ENCODE measurements around the gene PRCP. TPM values are rescaled to one million over a fixed set of nuclear protein-coding genes. Genes with fewer than 3 reads are reported as not detected.

PRCP gene
- total RNA-seq, 1 experiment from 2014 or later: 51.5 TPM

DNA sequence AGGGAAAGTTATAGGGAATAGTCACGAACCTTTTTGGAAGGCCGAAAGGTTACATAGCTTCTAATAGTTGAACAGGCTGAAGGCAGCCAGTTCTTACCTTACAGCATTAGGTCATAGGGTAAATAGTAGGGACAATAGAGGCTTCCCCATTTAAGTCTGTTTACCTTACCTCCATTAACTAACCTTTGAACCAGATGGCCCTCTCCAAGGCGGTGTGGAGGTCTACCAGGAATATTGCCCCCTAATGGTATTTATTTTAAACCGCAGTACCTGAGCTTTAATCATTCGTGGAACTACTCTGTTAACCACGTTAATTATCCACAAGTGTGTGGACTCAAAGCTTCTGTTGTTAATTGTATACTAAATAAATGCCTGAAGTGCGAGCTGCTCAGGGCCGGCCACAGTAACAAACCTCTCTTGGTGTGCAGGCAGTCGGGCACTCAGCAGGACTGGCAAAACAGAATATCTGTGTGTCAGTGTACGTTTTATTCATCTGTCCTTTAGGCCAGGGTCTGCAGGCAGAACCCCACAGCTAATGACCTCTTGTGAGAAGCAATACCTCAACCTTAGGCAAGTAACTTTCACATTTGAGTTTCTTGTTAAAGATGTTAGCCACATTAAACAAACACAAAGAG is 81.7 kb downstream of the PRCP start:
- no TSS peak for BruUV-seq (replicated peaks)
- Histone ChIP-seq H3K4me2 (ENCODE audit: low read length) (no peak overlapping the region), H3K9ac (ENCODE audit: low read length) (no peak overlapping the region), H2AFZ (ENCODE audit: low read length) (no peak overlapping the region), H3K27ac (ENCODE audit: low read length) (no peak overlapping the region), H3K9me3 (ENCODE audit: low read length) (no peaks in the 10 kb centered on the region), H3K36me3 (ENCODE audit: low read depth, low read length) (no peaks in the 10 kb centered on the region), H4K20me1 (ENCODE audit: low read length) (no peaks in the 10 kb centered on the region), H3K27me3 (ENCODE audit: low read length) (no peaks in the 10 kb centered on the region), H3F3A (ENCODE audit: low read length, unreplicated experiment) (no peaks in the 10 kb centered on the region), H3K4me3 (ENCODE audit: low read length) (no peak overlapping the region), H3K79me2 (ENCODE audit: low read length) (no peaks in the 10 kb centered on the region), H3K4me1 (ENCODE audit: insufficient read depth, low read length) (no peaks in the 10 kb centered on the region), H3K9me2 (replicated peaks; ENCODE audit: low read length) (no peaks in the 10 kb centered on the region)
- ATAC-seq: no peak
- no peak for TF ChIP-seq EZH2phosphoT487 (IDR thresholded peaks at IDR 0.05; ENCODE audit: borderline replicate concordance, low read length)
- TF ChIP-seq, protein P1, sequence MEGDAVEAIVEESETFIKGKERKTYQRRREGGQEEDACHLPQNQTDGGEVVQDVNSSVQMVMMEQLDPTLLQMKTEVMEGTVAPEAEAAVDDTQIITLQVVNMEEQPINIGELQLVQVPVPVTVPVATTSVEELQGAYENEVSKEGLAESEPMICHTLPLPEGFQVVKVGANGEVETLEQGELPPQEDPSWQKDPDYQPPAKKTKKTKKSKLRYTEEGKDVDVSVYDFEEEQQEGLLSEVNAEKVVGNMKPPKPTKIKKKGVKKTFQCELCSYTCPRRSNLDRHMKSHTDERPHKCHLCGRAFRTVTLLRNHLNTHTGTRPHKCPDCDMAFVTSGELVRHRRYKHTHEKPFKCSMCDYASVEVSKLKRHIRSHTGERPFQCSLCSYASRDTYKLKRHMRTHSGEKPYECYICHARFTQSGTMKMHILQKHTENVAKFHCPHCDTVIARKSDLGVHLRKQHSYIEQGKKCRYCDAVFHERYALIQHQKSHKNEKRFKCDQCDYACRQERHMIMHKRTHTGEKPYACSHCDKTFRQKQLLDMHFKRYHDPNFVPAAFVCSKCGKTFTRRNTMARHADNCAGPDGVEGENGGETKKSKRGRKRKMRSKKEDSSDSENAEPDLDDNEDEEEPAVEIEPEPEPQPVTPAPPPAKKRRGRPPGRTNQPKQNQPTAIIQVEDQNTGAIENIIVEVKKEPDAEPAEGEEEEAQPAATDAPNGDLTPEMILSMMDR (conservative IDR thresholded peaks at IDR 0.05; ENCODE audit: low read depth, low read length): 0 out of 2 replicates have a peak, but pooled peaks have one; percentile 23
- TF ChIP-seq EZH2 (IDR thresholded peaks at IDR 0.05; ENCODE audit: low read length, unreplicated experiment): no peak
- CTCF ChIA-PET: interaction anchor here (0.6 kb wide), 1 partner anchor 1401 kb away, joined by 4 read pairs; no protein-coding TSS in a partner anchor
- no peak for DNase-seq
- POLR2A ChIA-PET (ENCODE audit: unreplicated experiment): no interaction called here
- intact Hi-C loops (cut with micrococcal nuclease): no loop called here

DNA sequence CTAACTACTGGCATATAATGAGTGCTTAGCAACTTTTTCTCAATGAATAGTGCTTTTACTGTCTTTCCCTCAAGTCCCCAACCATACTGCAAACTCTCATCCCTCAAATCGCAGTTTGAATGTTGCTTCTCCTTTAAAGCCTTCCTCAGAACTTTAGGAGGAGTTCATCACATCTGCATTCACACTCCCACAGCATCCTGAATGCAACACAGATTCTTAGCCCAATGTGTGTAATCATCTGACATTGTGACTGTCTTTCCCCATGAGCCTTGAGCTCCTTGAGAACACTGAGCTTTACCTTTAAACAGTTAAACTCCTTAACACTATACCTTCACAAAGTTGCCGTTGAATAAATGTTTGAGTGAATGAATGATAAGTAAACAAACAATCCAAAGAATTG is 84.8 kb downstream of the PRCP start:
- Histone ChIP-seq H2AFZ (ENCODE audit: low read length) (no peak overlapping the region), H3K4me1 (ENCODE audit: insufficient read depth, low read length) (no peaks in the 10 kb centered on the region; the same call in 1 of the 2 replicates), H3K27me3 (ENCODE audit: low read length) (no peaks in the 10 kb centered on the region), H3F3A (ENCODE audit: low read length, unreplicated experiment) (no peaks in the 10 kb centered on the region), H3K4me2 (ENCODE audit: low read length) (no peak overlapping the region), H3K9me3 (ENCODE audit: low read length) (no peaks in the 10 kb centered on the region), H3K27ac (ENCODE audit: low read length) (no peak overlapping the region), H4K20me1 (ENCODE audit: low read length) (no peaks in the 10 kb centered on the region), H3K36me3 (ENCODE audit: low read depth, low read length) (no peaks in the 10 kb centered on the region), H3K9ac (ENCODE audit: low read length) (no peak overlapping the region), H3K79me2 (ENCODE audit: low read length) (no peaks in the 10 kb centered on the region), H3K9me2 (replicated peaks; ENCODE audit: low read length) (no peaks in the 10 kb centered on the region), H3K4me3 (ENCODE audit: low read length) (no peak overlapping the region)
- no TSS peak for BruUV-seq (replicated peaks)
- intact Hi-C loops (cut with micrococcal nuclease): no loop called here
- DNase-seq (no peak), ATAC-seq (no peak)
- ChIA-PET CTCF (no interaction called here), POLR2A (ENCODE audit: unreplicated experiment) (no interaction called here)
- TF ChIP-seq EZH2phosphoT487 (IDR thresholded peaks at IDR 0.05; ENCODE audit: borderline replicate concordance, low read length): no peak
- no peak for TF ChIP-seq EZH2 (IDR thresholded peaks at IDR 0.05; ENCODE audit: low read length, unreplicated experiment)
- TF ChIP-seq, protein P1 (conservative IDR thresholded peaks at IDR 0.05; ENCODE audit: low read depth, low read length): no peak

DNA sequence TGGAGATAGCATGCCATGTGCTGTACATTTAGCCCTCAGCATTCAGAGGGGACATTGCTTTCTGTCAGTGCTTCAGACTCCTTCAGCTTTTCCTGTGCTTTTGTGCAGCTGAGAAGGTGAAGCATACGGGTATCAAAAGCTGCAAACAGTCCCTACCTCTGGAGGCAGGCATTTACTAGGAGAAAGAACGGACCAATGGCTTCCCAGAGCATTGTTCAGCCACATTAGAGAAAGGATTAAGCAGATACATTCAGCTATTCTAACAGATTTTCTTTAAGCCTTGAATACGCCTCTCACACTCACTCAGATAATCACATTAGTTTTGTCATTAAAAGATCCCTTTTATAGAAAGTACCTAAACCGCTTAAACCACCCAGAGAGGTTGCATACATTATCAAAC is 85.9 kb downstream of the PRCP start:
- no peaks in the 10 kb centered on the region for H3K9me3 ChIP-seq (ENCODE audit: low read length)
- no peaks in the 10 kb centered on the region for H3K79me2 ChIP-seq (ENCODE audit: low read length)
- no peaks in the 10 kb centered on the region for H3K9me2 ChIP-seq (replicated peaks; ENCODE audit: low read length)
- H3K27ac ChIP-seq (ENCODE audit: low read length): no peak overlapping the region
- H4K20me1 ChIP-seq (ENCODE audit: low read length): no peaks in the 10 kb centered on the region
- H3K36me3 ChIP-seq (ENCODE audit: low read depth, low read length): no peaks in the 10 kb centered on the region
- no peak for ATAC-seq
- no peak overlapping the region for H3K9ac ChIP-seq (ENCODE audit: low read length)
- H3K4me2 ChIP-seq (ENCODE audit: low read length): no peak overlapping the region
- no peak overlapping the region for H3K4me3 ChIP-seq (ENCODE audit: low read length)
- no peaks in the 10 kb centered on the region for H3F3A ChIP-seq (ENCODE audit: low read length, unreplicated experiment)
- intact Hi-C loops (cut with micrococcal nuclease): no loop called here
- no peak for DNase-seq
- ChIA-PET POLR2A (ENCODE audit: unreplicated experiment) (no interaction called here), CTCF (no interaction called here)
- no peak overlapping the region for H2AFZ ChIP-seq (ENCODE audit: low read length)
- no TSS peak for BruUV-seq (replicated peaks)
- TF ChIP-seq EZH2phosphoT487 (IDR thresholded peaks at IDR 0.05; ENCODE audit: borderline replicate concordance, low read length): no peak
- TF ChIP-seq, protein P1 (conservative IDR thresholded peaks at IDR 0.05; ENCODE audit: low read depth, low read length): no peak
- no peak for TF ChIP-seq EZH2 (IDR thresholded peaks at IDR 0.05; ENCODE audit: low read length, unreplicated experiment)
- no peaks in the 10 kb centered on the region for H3K27me3 ChIP-seq (ENCODE audit: low read length)
- H3K4me1 ChIP-seq (ENCODE audit: insufficient read depth, low read length): no peaks in the 10 kb centered on the region; the same call in 1 of the 2 replicates

Data from PC-3 (cell line).